HepG2 (cell line): ENCODE measurements around the gene ADCY7. TPM values are rescaled to one million over a fixed set of nuclear protein-coding genes. Genes with fewer than 3 reads are reported as not detected.

Experiments used
- FOXA3 ChIP-seq: IDR thresholded peaks from 2 replicates; pipeline ENCODE4 v1.6.1; 2016; ENCODE audit warnings: missing genetic modification reagents, missing compliant biosample characterization
- LCORL ChIP-seq, 2 experiments: fragments of 450-650 bp in 1 of 2; sonication (generic) in 1 of 2; formaldehyde crosslinking in 1 of 2; IDR thresholded peaks; 2 replicates each; pipeline versions ENCODE4 v1.5.0 to v1.6.1; 2017 to 2020; ENCODE audit warnings: antibody characterized with exemption in 1 of 2, missing genetic modification reagents in 1 of 2
- NFKBIZ ChIP-seq: IDR thresholded peaks from 2 replicates; pipeline ENCODE4 v1.6.1; 2018; ENCODE audit warnings: missing genetic modification reagents, missing compliant biosample characterization
- SNAPC2 ChIP-seq: sonication (generic); formaldehyde crosslinking; IDR thresholded peaks from 2 replicates; pipeline ENCODE4 v1.8.1; 2022; ENCODE audit warnings: mild to moderate bottlenecking, missing genetic modification reagents
- TOPORS ChIP-seq: sonication (generic); formaldehyde crosslinking; IDR thresholded peaks from 2 replicates; pipeline ENCODE4 v1.8.0; 2023; ENCODE audit warnings: mild to moderate bottlenecking, missing genetic modification reagents
- ZNF431 ChIP-seq: sonication (generic); formaldehyde crosslinking; IDR thresholded peaks from 2 replicates; pipeline ENCODE4 v1.9.0; 2022; ENCODE audit warnings: missing genetic modification reagents, low read depth, mild to moderate bottlenecking, borderline replicate concordance
- ZNF501 ChIP-seq: sonication (generic); formaldehyde crosslinking; IDR thresholded peaks from 2 replicates; pipeline ENCODE4 v1.5.1; 2020; ENCODE audit warnings: mild to moderate bottlenecking, moderate library complexity, missing genetic modification reagents
- ZNF660 ChIP-seq: sonication (generic); formaldehyde crosslinking; IDR thresholded peaks from 2 replicates; pipeline ENCODE4 v1.5.1; 2020; ENCODE audit warnings: mild to moderate bottlenecking, low read depth, missing genetic modification reagents, borderline replicate concordance
- polyA plus RNA-seq, 8 experiments: library from polyadenylated mRNA; depleted of rRNA in 3 of 8; stranded (reverse) in 7 of 8; unstranded in 1 of 8; fragments of >200 nt; fragmentation: Illumina TruSeq in 4 of 8; extraction: Trizol in 4 of 8; gene quantifications; 2 replicates each; pipeline versions ENCODE4 v1.2.1 to v1.2.3, GENCODE V29; 2011 to 2016; ENCODE audit warnings: low read depth in 4 of 8, missing spikeins in 1 of 8, mixed read lengths in 1 of 8; ENCODE audit not compliant: insufficient read depth in 1 of 8
- total RNA-seq, 5 experiments: library from RNA; depleted of rRNA; stranded (reverse); fragments of >200 nt; fragmentation: Illumina TruSeq; extraction: Trizol; gene quantifications; 2 replicates each; pipeline ENCODE4 v1.2.3, GENCODE V29; 2016; ENCODE audit warnings: low read depth in 1 of 5
- TF ChIP-seq, protein P1 (sequence below): sonication (generic); formaldehyde crosslinking; IDR thresholded peaks from 2 replicates; pipeline ENCODE4 v1.9.0; 2021; ENCODE audit warnings: mild to moderate bottlenecking, missing genetic modification reagents
- TF ChIP-seq, protein P2 (sequence below): sonication (generic); formaldehyde crosslinking; IDR thresholded peaks from 2 replicates; pipeline ENCODE4 v1.8.1; 2022; ENCODE audit warnings: low read depth, mild to moderate bottlenecking, missing genetic modification reagents
- TF ChIP-seq, protein P3 (sequence below): sonication (generic); formaldehyde crosslinking; IDR thresholded peaks from 2 replicates; pipeline ENCODE4 v1.8.0; 2022; ENCODE audit warnings: missing genetic modification reagents, low read depth, mild to moderate bottlenecking, borderline replicate concordance
- TF ChIP-seq, protein P4 (sequence below): sonication (generic); formaldehyde crosslinking; IDR thresholded peaks from 2 replicates; pipeline ENCODE4 v1.9.0; 2021; ENCODE audit warnings: missing genetic modification reagents, mild to moderate bottlenecking, borderline replicate concordance
- TF ChIP-seq, protein P5 (sequence below): sonication (generic); formaldehyde crosslinking; IDR thresholded peaks from 2 replicates; pipeline ENCODE4 v1.4.0; 2020; ENCODE audit warnings: low read depth, mild to moderate bottlenecking, missing genetic modification reagents
- TF ChIP-seq, protein P6 (sequence below): sonication (generic); formaldehyde crosslinking; IDR thresholded peaks from 2 replicates; pipeline ENCODE4 v1.4.0; 2020; ENCODE audit warnings: missing genetic modification reagents; ENCODE audit errors: not compliant biosample characterization

ADCY7 gene
- total and polyA plus RNA-seq, 2 of the 13 experiments (the other 11 are each of a cell fraction or from before 2014, with no cell fraction given) = 2.2 to 4.3 TPM

DNA sequence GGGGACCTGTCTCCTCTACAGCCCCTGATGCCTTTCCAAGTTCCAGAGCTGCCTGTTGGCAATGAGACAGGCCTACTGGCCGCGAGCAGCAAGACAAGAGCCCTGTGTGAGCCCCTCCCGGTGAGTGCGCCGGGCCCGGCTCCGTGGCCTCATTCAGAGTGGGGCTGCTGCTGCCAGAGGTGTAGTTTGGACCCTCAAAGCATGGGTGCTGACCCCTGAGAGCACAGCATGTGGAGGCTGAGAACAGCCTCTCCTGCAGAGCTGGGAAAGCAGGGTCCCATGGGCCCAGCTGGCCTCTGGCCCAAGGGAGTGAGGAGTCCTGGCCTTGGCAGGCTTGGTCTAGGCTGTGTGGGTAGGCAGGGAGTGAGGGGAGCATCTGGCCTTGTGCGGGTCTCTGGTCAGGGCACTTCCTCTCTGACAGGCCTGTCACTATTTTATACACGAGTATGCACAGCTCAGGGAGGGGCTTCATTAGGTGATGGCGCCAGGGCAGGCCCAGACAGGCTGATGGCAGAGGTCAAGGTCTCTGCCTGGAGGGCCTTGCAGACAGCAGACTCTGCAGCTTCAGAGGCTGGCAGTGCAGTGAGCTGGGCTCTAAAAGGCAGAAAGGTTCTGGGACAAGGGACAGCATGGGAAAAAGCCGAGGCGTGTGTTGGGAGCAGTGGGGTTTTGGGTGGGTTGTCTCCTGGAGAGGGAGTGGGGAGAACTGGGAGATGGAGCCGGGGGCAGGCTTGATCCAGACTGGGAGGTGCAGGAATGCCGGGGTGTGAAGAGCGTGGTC lies 43.4 kb downstream of the ADCY7 start (continued):
- TF ChIP-seq, protein P1, sequence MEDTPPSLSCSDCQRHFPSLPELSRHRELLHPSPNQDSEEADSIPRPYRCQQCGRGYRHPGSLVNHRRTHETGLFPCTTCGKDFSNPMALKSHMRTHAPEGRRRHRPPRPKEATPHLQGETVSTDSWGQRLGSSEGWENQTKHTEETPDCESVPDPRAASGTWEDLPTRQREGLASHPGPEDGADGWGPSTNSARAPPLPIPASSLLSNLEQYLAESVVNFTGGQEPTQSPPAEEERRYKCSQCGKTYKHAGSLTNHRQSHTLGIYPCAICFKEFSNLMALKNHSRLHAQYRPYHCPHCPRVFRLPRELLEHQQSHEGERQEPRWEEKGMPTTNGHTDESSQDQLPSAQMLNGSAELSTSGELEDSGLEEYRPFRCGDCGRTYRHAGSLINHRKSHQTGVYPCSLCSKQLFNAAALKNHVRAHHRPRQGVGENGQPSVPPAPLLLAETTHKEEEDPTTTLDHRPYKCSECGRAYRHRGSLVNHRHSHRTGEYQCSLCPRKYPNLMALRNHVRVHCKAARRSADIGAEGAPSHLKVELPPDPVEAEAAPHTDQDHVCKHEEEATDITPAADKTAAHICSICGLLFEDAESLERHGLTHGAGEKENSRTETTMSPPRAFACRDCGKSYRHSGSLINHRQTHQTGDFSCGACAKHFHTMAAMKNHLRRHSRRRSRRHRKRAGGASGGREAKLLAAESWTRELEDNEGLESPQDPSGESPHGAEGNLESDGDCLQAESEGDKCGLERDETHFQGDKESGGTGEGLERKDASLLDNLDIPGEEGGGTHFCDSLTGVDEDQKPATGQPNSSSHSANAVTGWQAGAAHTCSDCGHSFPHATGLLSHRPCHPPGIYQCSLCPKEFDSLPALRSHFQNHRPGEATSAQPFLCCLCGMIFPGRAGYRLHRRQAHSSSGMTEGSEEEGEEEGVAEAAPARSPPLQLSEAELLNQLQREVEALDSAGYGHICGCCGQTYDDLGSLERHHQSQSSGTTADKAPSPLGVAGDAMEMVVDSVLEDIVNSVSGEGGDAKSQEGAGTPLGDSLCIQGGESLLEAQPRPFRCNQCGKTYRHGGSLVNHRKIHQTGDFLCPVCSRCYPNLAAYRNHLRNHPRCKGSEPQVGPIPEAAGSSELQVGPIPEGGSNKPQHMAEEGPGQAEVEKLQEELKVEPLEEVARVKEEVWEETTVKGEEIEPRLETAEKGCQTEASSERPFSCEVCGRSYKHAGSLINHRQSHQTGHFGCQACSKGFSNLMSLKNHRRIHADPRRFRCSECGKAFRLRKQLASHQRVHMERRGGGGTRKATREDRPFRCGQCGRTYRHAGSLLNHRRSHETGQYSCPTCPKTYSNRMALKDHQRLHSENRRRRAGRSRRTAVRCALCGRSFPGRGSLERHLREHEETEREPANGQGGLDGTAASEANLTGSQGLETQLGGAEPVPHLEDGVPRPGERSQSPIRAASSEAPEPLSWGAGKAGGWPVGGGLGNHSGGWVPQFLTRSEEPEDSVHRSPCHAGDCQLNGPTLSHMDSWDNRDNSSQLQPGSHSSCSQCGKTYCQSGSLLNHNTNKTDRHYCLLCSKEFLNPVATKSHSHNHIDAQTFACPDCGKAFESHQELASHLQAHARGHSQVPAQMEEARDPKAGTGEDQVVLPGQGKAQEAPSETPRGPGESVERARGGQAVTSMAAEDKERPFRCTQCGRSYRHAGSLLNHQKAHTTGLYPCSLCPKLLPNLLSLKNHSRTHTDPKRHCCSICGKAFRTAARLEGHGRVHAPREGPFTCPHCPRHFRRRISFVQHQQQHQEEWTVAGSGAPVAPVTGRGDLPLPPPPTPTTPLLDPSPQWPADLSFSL (CRISPR knock-in tag) = no peak
- TF ChIP-seq TOPORS (CRISPR knock-in tag) (peak; percentile 44; the same call in 1 of the 2 replicates), ZNF431 (CRISPR knock-in tag) (no peak), ZNF501 (CRISPR knock-in tag) (no peak), FOXA3 (CRISPR knock-in tag) (no peak), NFKBIZ (CRISPR knock-in tag) (no peak), SNAPC2 (CRISPR knock-in tag) (no peak), ZNF660 (CRISPR knock-in tag) (no peak), LCORL (IDR thresholded peaks at IDR 0.05) (no peak), LCORL (CRISPR knock-in tag; IDR thresholded peaks at IDR 0.05) (0 out of 2 replicates have a peak, but pooled peaks have one; percentile 10)
- TF ChIP-seq, protein P2, sequence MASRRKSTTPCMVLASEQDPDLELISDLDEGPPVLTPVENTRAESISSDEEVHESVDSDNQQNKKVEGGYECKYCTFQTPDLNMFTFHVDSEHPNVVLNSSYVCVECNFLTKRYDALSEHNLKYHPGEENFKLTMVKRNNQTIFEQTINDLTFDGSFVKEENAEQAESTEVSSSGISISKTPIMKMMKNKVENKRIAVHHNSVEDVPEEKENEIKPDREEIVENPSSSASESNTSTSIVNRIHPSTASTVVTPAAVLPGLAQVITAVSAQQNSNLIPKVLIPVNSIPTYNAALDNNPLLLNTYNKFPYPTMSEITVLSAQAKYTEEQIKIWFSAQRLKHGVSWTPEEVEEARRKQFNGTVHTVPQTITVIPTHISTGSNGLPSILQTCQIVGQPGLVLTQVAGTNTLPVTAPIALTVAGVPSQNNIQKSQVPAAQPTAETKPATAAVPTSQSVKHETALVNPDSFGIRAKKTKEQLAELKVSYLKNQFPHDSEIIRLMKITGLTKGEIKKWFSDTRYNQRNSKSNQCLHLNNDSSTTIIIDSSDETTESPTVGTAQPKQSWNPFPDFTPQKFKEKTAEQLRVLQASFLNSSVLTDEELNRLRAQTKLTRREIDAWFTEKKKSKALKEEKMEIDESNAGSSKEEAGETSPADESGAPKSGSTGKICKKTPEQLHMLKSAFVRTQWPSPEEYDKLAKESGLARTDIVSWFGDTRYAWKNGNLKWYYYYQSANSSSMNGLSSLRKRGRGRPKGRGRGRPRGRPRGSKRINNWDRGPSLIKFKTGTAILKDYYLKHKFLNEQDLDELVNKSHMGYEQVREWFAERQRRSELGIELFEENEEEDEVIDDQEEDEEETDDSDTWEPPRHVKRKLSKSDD (CRISPR knock-in tag) = peak; percentile 76; the same call in 1 of the 2 replicates
- TF ChIP-seq, protein P3, sequence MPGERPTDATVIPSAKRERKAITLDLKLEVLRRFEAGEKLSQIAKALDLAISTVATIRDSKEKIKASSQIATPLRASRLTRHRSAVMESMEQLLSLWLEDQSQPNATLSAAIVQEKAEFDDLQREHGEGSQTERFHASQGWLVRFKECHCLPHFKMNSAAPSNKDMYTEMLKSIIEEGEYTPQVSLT = no peak
- TF ChIP-seq, protein P4, sequence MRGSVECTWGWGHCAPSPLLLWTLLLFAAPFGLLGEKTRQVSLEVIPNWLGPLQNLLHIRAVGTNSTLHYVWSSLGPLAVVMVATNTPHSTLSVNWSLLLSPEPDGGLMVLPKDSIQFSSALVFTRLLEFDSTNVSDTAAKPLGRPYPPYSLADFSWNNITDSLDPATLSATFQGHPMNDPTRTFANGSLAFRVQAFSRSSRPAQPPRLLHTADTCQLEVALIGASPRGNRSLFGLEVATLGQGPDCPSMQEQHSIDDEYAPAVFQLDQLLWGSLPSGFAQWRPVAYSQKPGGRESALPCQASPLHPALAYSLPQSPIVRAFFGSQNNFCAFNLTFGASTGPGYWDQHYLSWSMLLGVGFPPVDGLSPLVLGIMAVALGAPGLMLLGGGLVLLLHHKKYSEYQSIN (CRISPR knock-in tag) = no peak
- TF ChIP-seq, protein P5, sequence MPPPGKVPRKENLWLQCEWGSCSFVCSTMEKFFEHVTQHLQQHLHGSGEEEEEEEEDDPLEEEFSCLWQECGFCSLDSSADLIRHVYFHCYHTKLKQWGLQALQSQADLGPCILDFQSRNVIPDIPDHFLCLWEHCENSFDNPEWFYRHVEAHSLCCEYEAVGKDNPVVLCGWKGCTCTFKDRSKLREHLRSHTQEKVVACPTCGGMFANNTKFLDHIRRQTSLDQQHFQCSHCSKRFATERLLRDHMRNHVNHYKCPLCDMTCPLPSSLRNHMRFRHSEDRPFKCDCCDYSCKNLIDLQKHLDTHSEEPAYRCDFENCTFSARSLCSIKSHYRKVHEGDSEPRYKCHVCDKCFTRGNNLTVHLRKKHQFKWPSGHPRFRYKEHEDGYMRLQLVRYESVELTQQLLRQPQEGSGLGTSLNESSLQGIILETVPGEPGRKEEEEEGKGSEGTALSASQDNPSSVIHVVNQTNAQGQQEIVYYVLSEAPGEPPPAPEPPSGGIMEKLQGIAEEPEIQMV (CRISPR knock-in tag) = no peak
- TF ChIP-seq, protein P6, sequence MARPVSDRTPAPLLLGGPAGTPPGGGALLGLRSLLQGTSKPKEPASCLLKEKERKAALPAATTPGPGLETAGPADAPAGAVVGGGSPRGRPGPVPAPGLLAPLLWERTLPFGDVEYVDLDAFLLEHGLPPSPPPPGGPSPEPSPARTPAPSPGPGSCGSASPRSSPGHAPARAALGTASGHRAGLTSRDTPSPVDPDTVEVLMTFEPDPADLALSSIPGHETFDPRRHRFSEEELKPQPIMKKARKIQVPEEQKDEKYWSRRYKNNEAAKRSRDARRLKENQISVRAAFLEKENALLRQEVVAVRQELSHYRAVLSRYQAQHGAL (CRISPR knock-in tag) = no peak
